Muscle of back (tissue), 11 donors: ENCODE measurements around the gene CELF2. TPM values are rescaled to one million over a fixed set of nuclear protein-coding genes. Genes with fewer than 3 reads are reported as not detected.

ENCODE experiments used
- DNase-seq, 3 donors: peaks; one replicate each; pipeline versions ENCODE4 v3.0.0 to v3.0.0-alpha.2; 2013
- polyA plus RNA-seq, 10 donors: library from polyadenylated mRNA; unstranded; fragments of 120-200 nt; gene quantifications; one replicate each; pipeline ENCODE4 v1.2.1, GENCODE V29; 2013; ENCODE audit not compliant: insufficient read length in 10 of 10

The CELF2 gene
- polyA plus RNA-seq, 10 donors = 56.5 to 83.2 (median 67.5) TPM

GRCh38 chr10:11270135-11270857, 252.6 kb downstream of the CELF2 start:
- peak; percentile 49 to 89 (median 81) for DNase-seq

GRCh38 chr10:11270858-11271179, 253.1 kb downstream of the CELF2 start:
- no peak for DNase-seq

DNA sequence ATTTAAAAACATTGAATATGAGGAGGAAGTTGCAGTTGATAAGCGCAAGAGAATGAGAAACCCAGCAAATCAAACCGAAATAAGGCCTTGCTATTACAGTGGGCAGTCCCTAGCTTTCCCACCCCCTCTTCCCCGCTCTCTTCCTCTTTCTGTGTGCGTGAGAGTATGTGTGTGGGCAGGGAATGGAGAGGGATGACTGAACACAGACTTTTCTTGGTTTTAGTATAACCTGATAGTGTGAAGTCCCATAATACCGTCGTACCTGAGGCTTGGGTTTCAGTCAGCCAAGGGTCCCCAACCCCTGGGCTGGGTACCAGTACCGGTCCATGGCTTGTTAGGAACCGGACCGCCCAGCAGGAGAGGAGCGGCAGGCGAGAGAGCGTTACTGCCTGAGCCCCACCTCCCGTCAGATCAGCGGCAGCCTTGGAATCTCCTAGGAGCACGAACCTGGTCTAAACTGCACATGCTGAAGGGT, 255.3 kb downstream of the CELF2 start:
- no peak for DNase-seq

DNA sequence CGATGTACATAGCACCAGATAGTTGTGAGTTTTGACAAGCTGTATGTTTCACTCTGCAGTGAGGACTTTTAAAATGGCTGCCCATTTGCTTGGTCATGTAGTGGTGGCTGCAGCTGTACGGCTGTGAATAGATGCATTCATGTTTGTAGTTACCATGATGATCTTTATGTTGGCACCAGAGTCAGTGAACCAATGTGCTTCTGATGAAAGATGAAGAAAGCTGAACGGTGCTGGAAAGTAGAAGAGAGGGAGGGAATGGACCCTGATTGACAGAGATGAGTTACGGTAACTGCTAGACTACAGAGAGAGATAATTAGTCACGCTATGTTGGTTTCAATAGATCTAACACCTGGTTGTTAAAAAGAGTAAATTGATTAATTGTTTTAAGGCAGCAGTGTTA, 256.8 kb downstream of the CELF2 start:
- no peak for DNase-seq

- no peak for DNase-seq
Measured at GRCh38 chr10:11275651-11276050, 258.0 kb downstream of the CELF2 start.

- no peak for DNase-seq
Measured at GRCh38 chr10:11276449-11276990, 258.8 kb downstream of the CELF2 start.

DNA sequence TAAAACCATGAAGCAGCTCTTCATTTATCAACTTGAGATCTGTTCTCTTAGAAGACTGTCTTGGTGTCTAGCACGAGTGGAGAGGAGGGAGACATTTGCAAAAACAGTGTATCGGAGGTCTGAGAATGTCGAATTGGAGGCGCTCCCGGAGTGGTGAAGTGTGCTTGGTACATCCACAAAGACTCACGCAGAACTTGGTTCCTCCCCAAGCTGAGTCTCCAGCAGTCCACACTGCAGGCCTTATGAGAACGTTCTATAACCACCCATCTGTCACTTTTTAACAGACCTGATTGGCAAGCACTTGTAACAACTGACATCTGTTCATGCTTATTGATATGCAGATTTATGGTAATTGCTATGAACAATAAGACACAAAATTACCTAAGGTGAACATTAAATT, 261.6 kb downstream of the CELF2 start:
- no peak for DNase-seq

DNA sequence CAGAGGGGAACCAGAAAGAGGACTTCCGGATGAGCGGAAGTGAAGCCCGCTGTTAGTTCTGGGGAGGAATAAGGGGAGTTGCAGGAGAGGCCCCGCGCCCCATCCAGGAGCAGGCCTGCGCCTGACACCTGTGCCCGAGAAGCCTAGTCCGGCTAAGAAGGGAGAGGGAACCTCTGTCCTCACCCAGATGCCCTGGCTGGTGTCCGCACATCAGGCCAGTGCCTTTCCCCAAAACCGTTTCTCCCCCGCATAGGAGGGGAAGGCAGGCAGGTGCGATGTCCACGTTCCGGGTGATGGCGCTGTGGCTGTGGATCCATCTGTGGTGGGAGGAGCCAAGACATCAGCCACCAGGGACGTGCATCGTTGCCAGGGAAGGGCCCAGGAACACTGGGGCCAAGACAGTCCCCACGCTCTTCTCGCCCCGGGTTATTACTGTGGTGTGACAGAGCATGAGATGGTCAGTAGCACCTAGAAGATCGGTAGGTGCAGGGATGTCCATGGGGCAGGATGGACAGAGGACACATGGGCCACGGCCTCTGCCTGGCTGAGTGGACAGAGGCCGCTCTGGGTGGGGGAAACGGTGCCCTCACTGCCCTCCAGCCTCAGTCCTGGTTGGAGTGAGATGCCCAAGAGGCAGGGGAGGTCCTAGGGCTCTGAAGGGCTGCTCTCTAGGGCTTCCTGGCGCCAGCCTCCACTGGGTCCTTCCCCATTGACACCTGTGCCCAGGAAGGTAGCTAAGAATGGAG, 262.7 kb downstream of the CELF2 start:
- DNase-seq = no peak

DNA sequence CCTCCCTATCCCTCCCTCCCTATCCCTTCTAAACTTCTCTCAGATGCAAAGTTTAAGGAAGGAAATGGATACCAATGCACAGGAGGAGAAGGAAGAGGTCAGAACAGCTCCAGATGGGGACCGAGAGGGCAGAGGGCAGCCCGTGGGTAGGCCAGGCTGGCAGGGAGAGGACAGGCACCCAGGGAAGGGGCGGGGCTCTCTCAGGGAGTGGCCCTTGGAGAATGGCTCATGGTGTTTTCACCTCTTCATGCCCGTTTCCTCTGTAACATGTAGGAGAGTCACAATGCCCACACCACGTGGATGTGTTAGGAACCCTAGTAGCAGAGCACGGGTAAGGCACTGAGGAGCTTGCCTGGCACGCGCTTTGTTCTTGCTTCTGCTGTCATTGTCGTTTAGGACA, 264.5 kb downstream of the CELF2 start:
- DNase-seq = no peak

DNA sequence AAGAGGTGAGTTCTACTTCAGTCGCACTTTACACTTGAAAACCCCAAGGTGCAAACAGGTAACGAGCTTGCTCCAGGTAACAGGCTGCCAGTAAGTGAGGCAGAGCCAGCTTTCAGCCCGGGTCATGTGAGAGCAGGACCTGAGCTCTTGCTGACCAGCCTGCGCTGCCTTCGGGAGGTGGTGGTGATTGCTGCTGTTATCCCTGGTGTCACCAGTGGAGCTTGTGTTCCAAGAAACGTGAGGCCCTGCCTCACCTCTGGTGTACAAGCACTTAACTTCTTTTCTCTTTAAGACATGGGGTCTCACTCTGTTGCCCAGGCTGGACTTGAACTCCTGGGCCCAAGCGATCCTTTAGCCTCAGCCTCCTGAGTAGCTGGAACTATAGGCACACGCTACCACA, 265.0 kb downstream of the CELF2 start:
- DNase-seq = no peak

- no peak for DNase-seq
Measured at GRCh38 chr10:11284291-11285085, 266.8 kb downstream of the CELF2 start.

DNA sequence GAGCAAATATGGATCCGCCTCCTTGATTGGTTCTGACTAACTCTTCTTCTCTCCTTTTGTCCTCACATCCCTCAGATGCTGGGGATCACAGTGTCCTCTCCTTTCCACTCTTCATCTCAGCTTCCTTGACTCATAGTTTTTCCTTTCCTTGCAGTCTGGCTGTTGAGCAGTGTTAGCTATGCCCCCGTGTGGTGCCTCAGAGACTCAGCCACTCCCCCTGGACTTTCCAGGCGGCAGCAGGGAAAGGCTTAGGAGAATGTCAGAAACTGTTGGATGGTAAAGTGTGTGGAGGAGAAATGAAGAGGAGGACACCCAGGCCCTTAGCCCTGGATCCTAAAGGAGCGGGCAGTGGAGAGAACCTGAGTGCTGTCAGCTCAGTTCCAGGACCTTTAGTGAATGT, 267.5 kb downstream of the CELF2 start:
- no peak for DNase-seq

- no peak for DNase-seq
Measured at GRCh38 chr10:11286261-11286852, 268.7 kb downstream of the CELF2 start.

DNA sequence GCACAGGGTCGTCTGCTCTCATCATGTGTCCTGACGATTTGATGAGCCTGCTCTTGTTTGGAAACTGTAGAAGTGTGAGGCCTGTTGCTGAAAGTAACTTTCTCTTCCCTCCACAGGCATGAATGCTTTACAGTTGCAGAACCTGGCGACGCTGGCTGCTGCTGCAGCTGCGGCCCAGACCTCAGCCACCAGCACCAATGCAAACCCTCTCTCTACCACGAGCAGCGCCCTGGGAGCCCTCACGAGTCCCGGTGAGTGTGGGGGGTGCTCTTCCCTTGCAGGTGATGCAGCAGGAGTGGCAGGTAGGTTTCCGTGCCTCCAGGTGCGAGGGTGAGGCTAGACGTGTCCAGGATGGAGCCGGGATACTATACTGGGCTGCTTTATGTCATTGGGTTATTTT, 270.6 kb downstream of the CELF2 start:
- no peak for DNase-seq

GRCh38 chr10:11290156-11290890, 272.7 kb downstream of the CELF2 start:
- no peak for DNase-seq

DNA sequence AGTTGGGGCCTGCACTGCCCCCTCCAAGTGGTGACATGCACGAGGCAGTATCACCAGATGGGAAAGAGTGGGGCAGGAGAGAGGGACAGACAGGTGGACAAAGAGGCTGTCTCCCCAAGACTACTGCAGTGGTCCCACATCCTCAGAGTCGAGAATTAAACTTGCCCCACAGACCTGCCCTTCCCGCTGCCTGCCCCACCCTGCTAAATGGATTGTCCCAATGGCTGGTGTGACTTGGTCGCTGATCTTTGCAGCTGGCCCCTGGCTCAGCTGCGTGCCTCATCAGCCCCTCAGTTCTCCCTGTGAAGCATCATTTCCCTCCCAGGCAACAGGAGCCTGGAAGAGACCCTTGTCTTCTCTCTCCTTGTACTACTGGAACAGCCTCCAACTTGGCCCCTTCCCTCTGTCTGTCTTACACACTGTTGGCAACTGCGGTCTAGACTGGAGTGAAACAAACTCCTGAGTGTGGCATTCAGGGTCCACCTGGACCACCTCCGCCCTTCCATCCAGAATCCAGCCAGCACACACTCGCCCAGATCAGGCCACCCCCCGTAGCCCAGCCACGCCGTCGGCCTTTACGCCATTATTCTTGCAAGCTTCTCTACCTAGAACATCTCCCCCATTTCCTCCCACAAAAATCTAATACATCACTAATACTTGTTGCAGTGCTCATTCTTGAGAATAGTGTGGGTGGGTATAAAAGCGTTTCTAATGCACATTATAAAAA, 275.1 kb downstream of the CELF2 start:
- no peak for DNase-seq

- no peak for DNase-seq
Measured at GRCh38 chr10:11293332-11293731, 275.7 kb downstream of the CELF2 start.

- no peak for DNase-seq
Measured at GRCh38 chr10:11294831-11295450, 277.3 kb downstream of the CELF2 start.

DNA sequence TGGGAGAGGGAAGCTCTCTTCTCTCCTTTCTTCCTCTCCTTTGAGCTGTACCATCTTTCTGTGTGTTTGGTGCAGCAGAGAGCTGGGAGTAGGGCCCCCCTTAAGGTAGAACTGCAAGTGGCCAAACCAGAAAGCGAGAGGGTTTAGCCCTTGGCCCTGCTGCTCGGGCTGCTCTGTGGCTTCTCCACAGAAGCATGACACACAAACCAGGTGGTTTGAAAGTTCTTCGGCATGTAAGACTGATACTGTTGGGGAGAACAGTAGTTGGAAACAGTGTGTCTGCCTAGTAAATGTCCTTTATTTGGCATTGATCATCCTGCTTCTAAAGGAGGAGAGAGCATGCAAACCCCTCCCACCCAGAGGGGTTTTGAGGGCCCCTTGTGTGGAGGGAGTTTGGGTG, 277.8 kb downstream of the CELF2 start:
- no peak for DNase-seq

DNA sequence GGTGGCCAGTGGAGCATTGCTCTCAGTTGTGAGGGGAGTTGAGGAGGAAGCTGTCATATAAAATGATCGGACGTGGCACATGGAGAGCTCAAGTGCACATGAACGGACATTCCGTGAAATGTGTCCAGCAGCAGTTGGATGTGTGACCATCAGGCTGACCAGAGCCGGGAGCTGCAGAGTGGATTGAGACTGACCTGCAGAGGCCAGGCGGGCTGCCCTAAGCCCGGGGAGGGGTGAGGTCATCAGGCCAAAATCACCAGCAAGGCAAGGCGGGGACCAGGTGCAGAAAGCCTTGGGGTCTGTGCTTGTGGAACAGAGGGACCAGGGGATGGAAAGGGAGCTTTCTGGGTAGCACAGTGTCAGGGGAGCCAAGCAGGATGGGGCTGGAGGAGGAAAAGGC, 279.5 kb downstream of the CELF2 start:
- DNase-seq = no peak
